OCI-LY3 (cell line): ENCODE data around the gene ZNF419.
"Not testable (repeated sequence)": the region's sequence is repeated elsewhere in the genome, so short reads cannot be mapped to it uniquely, and the experiment has no call there.

Experiments used
- H2AFZ ChIP-seq: fragments of 200-600, 300-600 bp; shearing (Covaris generic); 2 replicates; pipeline ENCODE4 v1.6.0; 2014; ENCODE audit warnings: antibody characterized with exemption, low read depth, low read length
- H3K27ac ChIP-seq: fragments of 200-600, 300-600 bp; sonication (generic); 2 replicates; pipeline ENCODE4 v1.5.1; 2014; ENCODE audit warnings: mild to moderate bottlenecking, low read length, moderate library complexity, mixed read lengths
- H3K27me3 ChIP-seq: fragments of 200-600, 300-600 bp; sonication (generic); 2 replicates; pipeline ENCODE4 v1.6.1; 2014; ENCODE audit warnings: low read depth, low read length, mixed read lengths
- H3K36me3 ChIP-seq: fragments of 200-600, 300-600 bp; sonication (generic); replicated peaks from 2 replicates; pipeline ENCODE3; 2014; ENCODE audit warnings: low read depth, low read length, mixed read lengths
- H3K4me1 ChIP-seq: fragments of 300-600, 200-600 bp; sonication (generic); 2 replicates; pipeline ENCODE4 v1.6.1; 2014; ENCODE audit warnings: low read length, mixed read lengths
- H3K4me2 ChIP-seq: fragments of 200-600, 300-600 bp; sonication (generic); 2 replicates; pipeline ENCODE4 v1.6.1; 2014; ENCODE audit warnings: low read length, mixed read lengths
- H3K4me3 ChIP-seq: fragments of 300-600, 200-600 bp; sonication (generic); 2 replicates; pipeline ENCODE4 v1.5.1; 2014; ENCODE audit warnings: antibody characterized with exemption, mild to moderate bottlenecking, low read length, moderate library complexity
- H3K79me2 ChIP-seq: fragments of 300-600, 200-600 bp; shearing (Covaris generic); 2 replicates; pipeline ENCODE4 v1.6.1; 2014; ENCODE audit warnings: mild to moderate bottlenecking, low read length, mixed read lengths
- H3K9ac ChIP-seq: fragments of 300-600, 200-600 bp; shearing (Covaris generic); 2 replicates; pipeline ENCODE4 v1.6.0; 2014; ENCODE audit warnings: mild to moderate bottlenecking, low read length, moderate library complexity
- H3K9me3 ChIP-seq: fragments of 200-600, 300-600 bp; shearing (Covaris generic); 2 replicates; pipeline ENCODE4 v1.6.1; 2014; ENCODE audit warnings: low read length, mixed read lengths; ENCODE audit not compliant: insufficient read depth
- H4K20me1 ChIP-seq: fragments of 200-600, 300-600 bp; sonication (generic); 2 replicates; pipeline ENCODE4 v1.6.1; 2016; ENCODE audit warnings: low read length, mixed read lengths; ENCODE audit not compliant: insufficient read depth
- CTCF ChIP-seq: fragments of 200-600, 300-600 bp; sonication (generic); IDR thresholded peaks from 2 replicates; pipeline ENCODE4 v1.5.1; 2014; ENCODE audit warnings: antibody characterized with exemption, low read length, low read depth
- EZH2phosphoT487 ChIP-seq: fragments of 200-600 bp; shearing (Covaris generic); IDR thresholded peaks from 2 replicates; pipeline ENCODE4 v1.6.1; 2018; ENCODE audit warnings: antibody characterized with exemption, mixed run types, low read depth

ZNF419 gene

GRCh38 chr19:57506163-57506562 is 18.6 kb downstream of the ZNF419 start:
- no peaks in the 10 kb centered on the region for H4K20me1 ChIP-seq
- H3K9me3 ChIP-seq: peaks cover 29% of the 10 kb centered on the region; the same call in 1 of the 2 replicates
- peaks cover 73% of the 10 kb centered on the region for H3K36me3 ChIP-seq

GRCh38 chr19:57511484-57511883 is 23.9 kb downstream of the ZNF419 start:
- Histone ChIP-seq H3K27ac (no peak overlapping the region), H2AFZ (no peak overlapping the region), H3K9me3 (peaks cover 41% of the 10 kb centered on the region), H3K4me2 (no peak overlapping the region), H4K20me1 (no peaks in the 10 kb centered on the region), H3K36me3 (peaks cover 73% of the 10 kb centered on the region), H3K79me2 (no peaks in the 10 kb centered on the region), H3K9ac (no peak overlapping the region), H3K4me3 (no peak overlapping the region), H3K4me1 (no peaks in the 10 kb centered on the region), H3K27me3 (no peaks in the 10 kb centered on the region)
- TF ChIP-seq EZH2phosphoT487 (no peak), CTCF (no peak)

More at GRCh38 chr19:57506163-57506562, 18.6 kb downstream of the ZNF419 start:
- H3K4me3 ChIP-seq: no peak overlapping the region
- TF ChIP-seq EZH2phosphoT487 (no peak), CTCF (no peak)
- no peaks in the 10 kb centered on the region for H3K4me1 ChIP-seq
- H3K27me3 ChIP-seq: no peaks in the 10 kb centered on the region
- H3K27ac ChIP-seq: no peak overlapping the region
- no peak overlapping the region for H2AFZ ChIP-seq
- no peak overlapping the region for H3K9ac ChIP-seq
- H3K4me2 ChIP-seq: no peak overlapping the region
- peaks cover 22% of the 10 kb centered on the region for H3K79me2 ChIP-seq

GRCh38 chr19:57512845-57513244 is 25.3 kb downstream of the ZNF419 start:
- Histone ChIP-seq H3K4me1 (no peaks in the 10 kb centered on the region), H3K9me3 (peaks cover 40% of the 10 kb centered on the region), H3K4me2 (no peak overlapping the region), H3K9ac (no peak overlapping the region), H3K27me3 (no peaks in the 10 kb centered on the region), H3K27ac (no peak overlapping the region), H3K4me3 (no peak overlapping the region), H2AFZ (no peak overlapping the region), H3K36me3 (peaks cover 75% of the 10 kb centered on the region), H3K79me2 (no peaks in the 10 kb centered on the region), H4K20me1 (no peaks in the 10 kb centered on the region)
- TF ChIP-seq EZH2phosphoT487: no peak
- TF ChIP-seq CTCF: no peak

- TF ChIP-seq EZH2phosphoT487 (no peak), CTCF (no peak)
- Histone ChIP-seq H2AFZ (no peak overlapping the region), H3K9me3 (peaks cover 27% of the 10 kb centered on the region), H3K4me1 (no peaks in the 10 kb centered on the region), H4K20me1 (no peaks in the 10 kb centered on the region), H3K27me3 (no peaks in the 10 kb centered on the region), H3K79me2 (no peaks in the 10 kb centered on the region), H3K36me3 (peaks cover 55% of the 10 kb centered on the region), H3K4me2 (no peak overlapping the region), H3K4me3 (no peak overlapping the region), H3K27ac (no peak overlapping the region), H3K9ac (no peak overlapping the region)
These were observed 27.7 kb downstream of the ZNF419 start for GRCh38 chr19:57515255-57515654.

GRCh38 chr19:57518021-57518420 is 30.5 kb downstream of the ZNF419 start:
- not testable (repeated sequence) for H2AFZ ChIP-seq, H3K9ac ChIP-seq, H3K79me2 ChIP-seq, H3K4me2 ChIP-seq, H3K27ac ChIP-seq, H4K20me1 ChIP-seq, H3K4me3 ChIP-seq, H3K27me3 ChIP-seq, H3K4me1 ChIP-seq
- H3K36me3 ChIP-seq: peaks cover 48% of the 10 kb centered on the region
- H3K9me3 ChIP-seq: peaks cover 23% of the 10 kb centered on the region
